ENCODE results near the gene RHOU. TPM values are rescaled to one million over a fixed set of nuclear protein-coding genes. Genes with fewer than 3 reads are reported as not detected.

Gene RHOU
- total RNA-seq, 1 experiment from 2014 or later = 6.5 TPM

GRCh38 chr1:228794810-228795209 lies 59.5 kb downstream of the RHOU start:
- no peak for TF ChIP-seq CTCF (IDR thresholded peaks at IDR 0.05; ENCODE audit: unreplicated experiment)
- intact Hi-C loops (cut with micrococcal nuclease; ENCODE audit: unreplicated experiment) = no loop called here
- no peak for DNase-seq
- H3K4me3 Mint-ChIP-seq (ENCODE audit: low read depth, unreplicated experiment) = no peak overlapping the region
- CTCF ChIA-PET = interaction anchor here (0.6 kb wide), 1 partner anchor 10 kb away, joined by 4 read pairs; no protein-coding TSS in a partner anchor
- H3K27me3 Mint-ChIP-seq (ENCODE audit: unreplicated experiment) = no peaks in the 10 kb centered on the region
- no peaks in the 10 kb centered on the region for H3K4me1 Mint-ChIP-seq (ENCODE audit: low read depth, unreplicated experiment)
- no TSS peak for BruUV-seq (replicated peaks)
- H3K36me3 Mint-ChIP-seq (ENCODE audit: insufficient read depth, unreplicated experiment) = no peaks in the 10 kb centered on the region
- H3K9me3 Mint-ChIP-seq (ENCODE audit: low read depth, unreplicated experiment) = no peaks in the 10 kb centered on the region
- no peak overlapping the region for H3K27ac Mint-ChIP-seq (ENCODE audit: unreplicated experiment)

DNA sequence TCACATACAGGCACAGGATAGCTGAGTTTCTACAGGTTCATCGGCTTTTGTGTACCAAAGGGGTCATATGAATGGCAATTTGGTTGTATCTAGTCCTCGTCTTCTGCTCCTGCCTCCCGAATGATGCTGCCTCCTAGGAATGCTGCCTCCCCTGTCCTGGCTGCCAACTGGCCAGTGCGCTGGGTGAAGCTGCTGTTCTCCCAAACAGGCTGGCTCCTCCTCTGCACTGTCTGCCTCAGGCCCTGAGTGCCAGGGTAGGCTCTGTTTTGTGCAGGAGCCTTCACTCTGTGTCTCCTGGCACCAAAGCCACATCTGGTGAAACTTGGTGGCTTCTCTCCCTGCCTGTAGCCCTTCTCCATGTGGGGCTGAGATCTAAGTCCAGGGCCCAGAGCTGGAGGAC lies 60.3 kb downstream of the RHOU start:
- BruUV-seq (replicated peaks) = no TSS peak
- no peak for DNase-seq
- no peak for TF ChIP-seq CTCF (IDR thresholded peaks at IDR 0.05; ENCODE audit: unreplicated experiment)
- intact Hi-C loops (cut with micrococcal nuclease; ENCODE audit: unreplicated experiment) = no loop called here
- H3K9me3 Mint-ChIP-seq (ENCODE audit: low read depth, unreplicated experiment) = no peaks in the 10 kb centered on the region
- no peaks in the 10 kb centered on the region for H3K36me3 Mint-ChIP-seq (ENCODE audit: insufficient read depth, unreplicated experiment)
- H3K4me1 Mint-ChIP-seq (ENCODE audit: low read depth, unreplicated experiment) = no peaks in the 10 kb centered on the region
- H3K27ac Mint-ChIP-seq (ENCODE audit: unreplicated experiment) = no peak overlapping the region
- H3K4me3 Mint-ChIP-seq (ENCODE audit: low read depth, unreplicated experiment) = no peak overlapping the region
- H3K27me3 Mint-ChIP-seq (ENCODE audit: unreplicated experiment) = no peaks in the 10 kb centered on the region
- CTCF ChIA-PET = interaction anchor here (0.6 to 0.7 kb wide), 2 partner anchors 108 to 1812 kb away, joined by 3 read pairs; no protein-coding TSS in a partner anchor

Other genes with a start within 250 kb of the RHOU start
- gene RNF187, start 248.1 kb upstream of the RHOU start, total RNA-seq (2022) = 87.1 and 99.2 TPM in 2 replicates

All from Calu3 (cell line).